Measurements from ENCODE around the gene EPHA8.

- TF ChIP-seq, protein P1, sequence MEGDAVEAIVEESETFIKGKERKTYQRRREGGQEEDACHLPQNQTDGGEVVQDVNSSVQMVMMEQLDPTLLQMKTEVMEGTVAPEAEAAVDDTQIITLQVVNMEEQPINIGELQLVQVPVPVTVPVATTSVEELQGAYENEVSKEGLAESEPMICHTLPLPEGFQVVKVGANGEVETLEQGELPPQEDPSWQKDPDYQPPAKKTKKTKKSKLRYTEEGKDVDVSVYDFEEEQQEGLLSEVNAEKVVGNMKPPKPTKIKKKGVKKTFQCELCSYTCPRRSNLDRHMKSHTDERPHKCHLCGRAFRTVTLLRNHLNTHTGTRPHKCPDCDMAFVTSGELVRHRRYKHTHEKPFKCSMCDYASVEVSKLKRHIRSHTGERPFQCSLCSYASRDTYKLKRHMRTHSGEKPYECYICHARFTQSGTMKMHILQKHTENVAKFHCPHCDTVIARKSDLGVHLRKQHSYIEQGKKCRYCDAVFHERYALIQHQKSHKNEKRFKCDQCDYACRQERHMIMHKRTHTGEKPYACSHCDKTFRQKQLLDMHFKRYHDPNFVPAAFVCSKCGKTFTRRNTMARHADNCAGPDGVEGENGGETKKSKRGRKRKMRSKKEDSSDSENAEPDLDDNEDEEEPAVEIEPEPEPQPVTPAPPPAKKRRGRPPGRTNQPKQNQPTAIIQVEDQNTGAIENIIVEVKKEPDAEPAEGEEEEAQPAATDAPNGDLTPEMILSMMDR (optimal IDR thresholded peaks at IDR 0.05 in 1 of 3, IDR thresholded peaks at IDR 0.05 in 1 of 3, conservative IDR thresholded peaks at IDR 0.05 in 1 of 3; ENCODE audit: extremely low read depth in 1 of 3, insufficient read depth in 2 of 3, low read length in 3 of 3): no peak
- no peak for TF ChIP-seq EZH2 (IDR thresholded peaks at IDR 0.05; ENCODE audit: low read length)
These were observed 32.6 kb upstream of the EPHA8 start for GRCh38 chr1:22530715-22531114.

All from keratinocyte (primary cell).